ENCODE measurements around the gene NAGA.
"Not testable (repeated sequence)": the region's sequence is repeated elsewhere in the genome, so short reads cannot be mapped to it uniquely, and the experiment has no call there.

NAGA gene

DNA sequence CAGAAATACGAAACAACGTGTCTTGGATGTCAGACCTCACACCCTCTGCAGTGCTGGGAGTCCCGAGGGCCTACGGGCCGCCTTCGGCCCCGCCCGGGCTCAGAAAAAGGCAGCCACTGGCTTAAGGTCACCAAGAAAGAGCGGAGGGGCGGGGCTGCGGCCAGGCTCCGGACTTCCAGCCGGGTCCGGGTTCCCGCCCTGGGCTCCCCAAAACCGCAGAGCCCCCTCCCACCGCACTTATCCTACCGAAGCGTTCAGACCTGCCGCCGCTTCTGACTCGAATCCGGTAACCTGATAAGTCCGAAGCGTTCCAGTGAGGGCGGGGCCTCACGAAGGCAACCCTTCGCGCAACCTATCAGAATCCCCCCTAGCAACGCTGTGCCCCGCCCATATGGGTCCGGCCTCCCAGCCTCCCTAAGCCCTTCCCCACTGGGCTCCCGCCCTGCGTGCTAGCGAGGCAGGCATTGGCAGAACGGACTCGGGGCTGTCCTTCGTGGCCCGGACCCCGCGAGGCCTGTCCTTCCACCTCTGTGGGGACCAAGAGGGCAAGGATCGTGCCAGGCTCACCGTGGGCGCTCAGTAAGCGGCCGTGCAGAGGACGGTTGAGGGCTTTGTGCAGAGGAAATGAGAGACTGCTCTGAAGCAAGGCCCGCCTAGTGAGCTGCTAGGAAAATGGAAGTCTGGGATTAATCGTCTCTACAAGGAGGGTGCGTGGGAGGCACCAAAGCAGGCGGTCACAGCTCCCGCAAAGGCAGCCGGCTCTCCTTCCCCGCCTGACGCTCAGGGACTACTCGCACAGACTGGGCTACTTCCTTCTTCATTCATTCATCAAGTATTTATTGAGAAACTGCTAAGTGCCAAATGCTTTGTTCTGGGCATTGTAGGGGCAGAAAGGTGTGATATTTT, at the start of gene NAGA:
Gene NAGA, minus strand, starts transcription at position 296 of the 906 bp plus-strand sequence. CDS start 515 bp downstream, outside the sequence.
- peak; percentile 95 for DNase-seq

DNA sequence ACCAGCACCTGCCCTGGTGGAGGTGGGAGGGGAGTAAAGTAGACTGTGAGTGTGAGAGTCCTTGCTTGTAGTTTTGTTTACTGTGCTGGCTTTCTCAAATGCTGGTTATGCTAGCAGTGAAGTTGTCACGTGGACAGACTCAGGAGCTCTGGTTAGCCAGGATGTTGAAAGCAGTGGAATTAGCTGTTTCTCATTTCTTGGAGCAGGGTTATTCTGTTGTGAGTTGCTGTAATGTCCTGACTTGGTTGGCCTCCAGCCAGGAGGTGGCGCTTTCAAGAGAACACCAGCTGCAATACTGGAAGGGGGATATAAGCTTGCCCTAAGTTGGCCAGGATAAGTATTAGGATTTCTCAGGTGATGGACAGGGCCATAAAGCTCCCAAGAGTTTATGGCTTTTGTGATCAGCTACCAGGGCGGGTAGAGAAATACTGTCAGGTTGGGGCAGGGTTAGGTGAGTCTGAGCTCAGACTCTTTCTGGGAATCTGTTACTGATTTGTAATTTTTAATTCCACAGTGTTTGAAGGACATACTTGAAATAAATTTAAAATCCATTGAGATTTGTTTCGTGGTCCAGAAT, 46.3 kb upstream of the NAGA start:
- no peak for DNase-seq

GRCh38 chr22:42115420-42115830, 44.8 kb upstream of the NAGA start:
- not testable (repeated sequence) for DNase-seq

GRCh38 chr22:42114721-42115120, 44.1 kb upstream of the NAGA start:
- DNase-seq: no peak

DNA sequence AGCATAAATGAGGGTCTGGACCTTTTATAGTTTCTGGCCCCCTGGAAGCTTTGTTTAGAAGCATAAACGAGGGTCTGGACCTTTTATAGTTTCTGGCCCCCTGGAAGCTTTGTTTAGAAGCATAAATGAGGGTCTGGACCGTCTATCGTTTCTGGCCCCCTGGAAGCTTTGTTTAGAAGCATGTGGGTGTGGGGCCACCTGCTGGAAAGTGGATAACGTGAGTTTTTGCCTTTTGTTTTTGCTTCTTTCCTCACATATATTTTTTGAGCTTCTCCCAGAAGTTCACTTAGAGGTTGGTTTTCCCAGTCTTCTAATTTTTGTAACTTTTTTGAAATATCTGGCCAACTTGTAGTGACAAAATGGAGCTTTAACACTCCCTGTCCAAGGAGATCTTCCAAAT, 42.2 kb upstream of the NAGA start:
- not testable (repeated sequence) for DNase-seq

DNA sequence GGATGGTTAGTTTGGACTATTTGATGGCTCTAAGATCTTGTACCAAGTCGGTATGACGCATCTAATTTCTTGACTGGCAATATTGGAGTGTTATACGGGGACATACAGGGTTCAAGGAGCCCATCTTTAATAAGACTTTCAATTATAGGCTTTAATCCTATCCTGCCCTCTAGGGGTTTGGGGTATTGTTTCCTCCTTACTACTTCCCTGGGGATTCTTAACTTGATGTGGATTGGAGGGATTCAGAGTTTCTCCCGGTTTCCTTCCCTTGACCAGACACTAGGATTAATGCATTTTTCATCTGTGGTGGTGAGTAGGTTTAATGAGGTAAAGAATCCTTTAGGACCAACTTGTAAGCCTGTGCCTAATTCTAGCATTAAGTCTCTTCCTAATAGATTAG, 41.2 kb upstream of the NAGA start:
- no peak for DNase-seq

- DNase-seq: no peak
Measured at GRCh38 chr22:42108848-42109247, 38.2 kb upstream of the NAGA start.

- not testable (repeated sequence) for DNase-seq
Measured at GRCh38 chr22:42104332-42104860, 33.8 kb upstream of the NAGA start.

DNA sequence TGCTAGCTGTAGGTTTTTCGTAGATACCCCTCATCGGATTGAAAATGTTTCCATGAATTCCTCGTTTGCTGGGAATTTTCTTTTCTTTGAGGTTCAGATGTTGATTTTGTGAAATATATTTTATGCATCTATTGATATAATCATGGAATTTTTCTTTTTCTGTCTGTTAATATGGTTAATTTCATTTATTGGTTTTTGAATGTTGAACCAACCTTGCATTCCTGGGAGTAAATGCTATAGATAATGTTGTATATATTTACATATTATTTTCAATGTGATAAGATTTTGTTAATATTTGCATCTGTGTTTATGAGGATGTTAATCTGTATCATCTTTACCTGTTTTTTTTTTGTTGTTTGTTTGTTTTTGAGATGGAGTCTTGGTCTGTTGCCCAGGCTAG, 30.6 kb upstream of the NAGA start:
- DNase-seq: no peak

GRCh38 chr22:42091455-42091782, 20.8 kb upstream of the NAGA start:
- no peak for DNase-seq

DNA sequence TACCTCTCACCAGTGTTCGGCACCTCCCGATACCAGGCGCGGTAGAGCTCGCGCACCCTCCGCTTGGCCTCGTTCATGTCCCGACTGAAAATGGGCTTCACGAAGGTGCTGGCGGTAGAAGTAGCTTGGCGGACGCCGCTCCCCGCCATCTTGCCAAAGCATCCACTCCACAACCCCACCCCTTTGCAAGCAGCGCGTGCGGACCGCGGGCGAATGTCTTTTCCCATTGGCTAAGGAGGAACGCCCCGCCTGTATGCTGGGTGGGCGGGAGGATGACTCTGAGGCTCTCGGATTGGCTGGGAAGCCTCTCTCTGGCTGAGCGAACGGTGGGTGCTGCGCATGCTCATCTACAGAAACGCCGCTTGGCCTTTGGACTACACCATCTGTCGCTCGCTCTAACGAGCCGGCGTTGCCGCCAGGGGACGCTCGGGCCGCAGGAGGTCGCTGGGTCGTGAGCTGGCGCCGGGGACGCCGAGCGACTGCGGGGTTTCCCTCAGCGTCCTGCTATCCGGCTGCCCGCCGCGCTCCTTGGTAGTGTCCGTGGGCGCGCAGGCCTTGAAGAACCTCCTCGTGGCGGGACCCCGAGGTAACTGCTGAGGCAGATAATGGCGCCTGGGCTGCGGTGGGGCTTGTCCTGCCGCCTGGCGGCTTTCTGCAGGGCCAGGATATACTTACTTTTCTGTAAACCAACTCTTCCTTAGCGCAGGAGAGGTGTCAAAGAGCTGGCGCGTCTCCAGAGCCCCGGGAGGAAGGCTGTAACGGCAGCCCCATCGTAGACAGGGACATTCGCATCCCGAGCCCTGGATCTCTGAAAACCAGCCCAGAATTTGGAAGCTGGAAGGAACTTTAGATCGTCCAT, 20.2 kb upstream of the NAGA start, which contains the start of gene NDUFA6:
Gene NDUFA6, minus strand, starts transcription at position 177 of the 859 bp plus-strand sequence. Its CDS starts 28 bp downstream, at position 149.
- DNase-seq: peak; percentile 99

GRCh38 chr22:42086051-42086450, 15.4 kb upstream of the NAGA start:
- DNase-seq: no peak

DNA sequence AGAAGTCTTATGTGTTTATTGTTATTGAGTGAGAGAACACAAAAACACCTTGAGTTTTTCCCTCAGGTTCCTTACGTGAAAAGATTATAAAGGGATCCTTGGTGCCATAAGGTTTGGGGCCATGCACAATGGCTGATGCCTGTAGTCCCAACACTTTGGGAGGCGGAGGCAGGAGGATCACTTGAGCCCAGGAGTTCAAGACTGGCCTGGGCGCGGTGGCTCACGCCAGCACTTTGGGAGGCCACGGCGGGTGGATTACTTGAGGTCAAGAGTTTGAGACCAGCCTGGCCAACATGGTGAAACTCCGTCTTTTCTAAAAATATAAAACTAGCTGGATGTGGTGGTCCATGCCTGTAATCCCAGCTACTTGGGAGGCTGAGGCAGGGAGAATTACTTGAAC, 14.3 kb upstream of the NAGA start:
- no peak for DNase-seq

DNA sequence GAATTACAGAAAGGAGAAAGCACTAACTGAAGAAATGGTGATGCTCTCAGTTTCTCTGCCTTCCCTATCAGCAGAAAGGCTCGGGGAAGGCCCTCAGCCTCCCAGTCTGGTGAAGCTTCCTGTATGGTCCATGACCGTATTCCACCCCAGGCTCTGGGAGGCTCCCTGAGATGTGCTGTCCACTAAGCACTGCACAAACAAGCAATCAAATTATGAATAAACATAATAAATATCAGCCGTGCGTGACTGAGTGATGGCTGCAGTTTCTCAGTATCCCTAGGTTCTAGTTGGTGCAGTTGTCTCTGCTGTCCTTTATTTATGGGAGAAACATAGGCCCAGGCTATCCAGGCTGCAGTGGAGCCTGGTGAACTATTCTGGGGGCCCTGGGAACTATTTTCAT, 12.5 kb upstream of the NAGA start:
- no peak for DNase-seq

DNA sequence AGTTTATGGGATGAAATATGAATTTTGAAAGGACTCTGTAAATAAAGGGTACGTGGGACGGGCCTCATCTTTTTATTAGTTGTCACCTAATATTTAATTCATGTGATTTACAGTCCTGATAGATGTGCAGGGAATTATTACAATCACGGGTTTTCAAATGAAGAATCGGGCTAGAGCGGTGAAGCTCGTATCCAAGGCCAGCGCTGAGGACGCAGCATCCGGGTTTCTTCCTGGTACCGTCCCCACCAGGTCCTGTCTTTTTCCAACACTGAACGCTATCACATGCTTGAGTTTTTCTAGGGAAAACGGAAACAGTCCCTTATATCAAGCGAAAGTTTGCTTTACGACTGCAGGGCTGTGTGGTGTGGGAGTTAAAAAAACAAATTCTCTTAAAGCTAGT, 9.7 kb upstream of the NAGA start:
- peak; percentile 29 for DNase-seq

- DNase-seq: peak; percentile 99
Measured at GRCh38 chr22:42079319-42080251, 9.0 kb upstream of the NAGA start, which contains the start of gene SMDT1. Gene SMDT1 (plus strand): TSS chr22:42079700. CDS start chr22:42079769, 69 bp downstream.

GRCh38 chr22:42078469-42079318, 8.1 kb upstream of the NAGA start:
- DNase-seq: no peak

DNA sequence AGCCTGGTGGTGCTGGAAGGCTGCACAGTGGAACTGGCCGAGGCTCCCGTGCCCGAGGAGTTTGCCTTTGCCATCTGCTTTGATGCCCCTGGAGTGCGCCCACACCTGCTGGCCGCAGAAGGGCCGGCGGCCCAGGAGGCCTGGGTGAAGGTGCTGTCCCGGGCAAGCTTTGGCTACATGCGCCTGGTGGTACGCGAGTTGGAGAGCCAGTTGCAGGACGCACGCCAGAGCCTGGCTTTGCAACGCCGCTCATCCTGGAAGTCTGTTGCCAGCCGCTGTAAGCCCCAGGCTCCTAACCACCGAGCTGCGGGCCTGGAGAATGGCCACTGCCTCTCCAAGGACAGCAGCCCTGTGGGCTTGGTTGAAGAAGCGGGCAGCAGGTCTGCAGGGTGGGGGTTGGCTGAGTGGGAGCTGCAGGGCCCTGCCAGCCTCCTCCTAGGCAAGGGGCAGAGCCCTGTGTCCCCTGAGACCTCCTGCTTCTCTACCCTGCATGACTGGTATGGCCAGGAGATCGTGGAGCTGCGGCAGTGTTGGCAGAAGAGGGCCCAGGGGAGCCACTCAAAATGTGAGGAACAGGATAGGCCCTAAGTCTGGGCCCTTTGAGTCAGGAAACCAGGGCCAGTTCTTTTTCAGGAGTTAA, 7.0 kb upstream of the NAGA start:
- DNase-seq: no peak

DNA sequence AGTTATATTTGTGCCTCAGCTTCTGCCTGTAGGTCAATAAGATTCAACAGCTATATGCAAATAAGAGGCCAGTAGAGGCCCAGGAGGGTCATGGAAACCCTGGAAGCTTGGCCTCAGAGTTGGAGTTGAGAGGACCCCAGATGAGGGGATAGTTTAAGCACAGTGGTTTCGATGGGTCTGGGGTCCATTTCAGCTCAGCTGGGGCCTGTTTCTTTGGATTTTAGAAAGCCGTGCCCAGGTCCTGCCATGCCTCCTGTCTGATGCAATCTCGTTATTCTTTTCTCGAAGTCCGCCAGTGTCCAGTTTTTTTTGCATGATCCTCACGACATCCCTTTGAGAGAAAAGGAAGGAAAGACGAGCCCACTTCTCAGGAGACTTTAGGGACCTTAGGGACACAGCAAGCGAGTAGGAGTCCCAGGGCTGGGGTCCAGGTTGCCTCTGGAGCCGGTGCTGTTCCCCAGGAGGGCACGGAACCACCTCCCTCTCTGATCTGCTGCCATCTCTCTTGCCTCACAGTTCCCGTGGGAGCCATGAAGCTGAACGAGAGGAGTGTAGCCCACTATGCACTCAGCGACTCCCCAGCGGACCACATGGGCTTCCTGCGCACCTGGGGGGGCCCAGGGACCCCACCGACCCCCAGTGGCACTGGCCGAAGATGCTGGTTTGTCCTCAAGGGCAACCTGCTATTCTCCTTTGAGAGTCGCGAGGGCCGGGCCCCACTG, 6.3 kb upstream of the NAGA start:
- DNase-seq: no peak
